ENCODE data around the gene EMC6.
A peak's percentile ranks its signal among the peaks of the same experiment; 100 is the strongest.

Gene EMC6

DNA sequence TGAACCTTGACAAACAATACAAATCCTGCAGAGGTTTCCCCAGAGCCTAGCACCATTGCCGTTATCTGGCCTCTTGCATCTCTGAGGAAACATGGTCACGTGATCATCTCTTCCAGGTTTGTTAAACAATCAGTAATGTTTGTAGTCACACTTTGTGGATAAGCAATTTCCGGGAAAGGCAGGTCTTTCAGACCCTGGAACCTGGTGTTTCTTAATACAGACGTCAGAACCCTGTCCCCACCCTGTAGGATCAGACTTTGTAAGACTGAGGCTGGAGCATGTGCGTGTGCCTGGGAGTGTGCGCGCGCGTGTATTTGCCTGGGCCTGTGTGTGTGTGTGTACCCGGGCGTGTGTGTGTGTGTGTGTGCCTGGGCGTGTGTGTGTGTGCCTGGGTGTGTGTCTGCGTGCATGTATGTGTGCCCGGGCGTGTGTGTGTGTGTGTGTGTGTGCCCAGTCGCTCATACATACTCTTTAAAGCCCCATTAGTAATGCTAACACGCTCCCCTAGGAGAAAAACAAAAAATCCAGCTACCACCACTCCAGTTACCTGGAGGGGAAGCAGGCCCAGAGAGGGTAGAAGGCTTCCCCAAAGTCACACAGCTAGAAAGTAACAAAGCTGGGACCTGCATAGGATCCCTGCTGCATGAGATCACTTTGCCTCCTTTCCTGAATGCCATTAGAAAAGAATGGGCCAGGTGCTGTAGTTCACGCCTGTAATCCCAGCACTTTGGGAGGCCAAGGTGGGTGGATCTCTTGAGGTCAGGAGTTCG, 26.7 kb upstream of the EMC6 start:
- DNase-seq (no peak), ATAC-seq (replicated peaks) (no peak)
- H3K4me1 Mint-ChIP-seq: peaks cover 51 to 78% of the 10 kb centered on the region in 2 donors
- no peak overlapping the region for H3K4me3 Mint-ChIP-seq
- no peaks in the 10 kb centered on the region for H3K9me3 Mint-ChIP-seq
- H3K36me3 Mint-ChIP-seq: peaks cover 17 to 57% of the 10 kb centered on the region in 2 donors
- H3K27me3 Mint-ChIP-seq: no peaks in the 10 kb centered on the region
- peak overlapping the region; percentile 9 for H3K27ac Mint-ChIP-seq

DNA sequence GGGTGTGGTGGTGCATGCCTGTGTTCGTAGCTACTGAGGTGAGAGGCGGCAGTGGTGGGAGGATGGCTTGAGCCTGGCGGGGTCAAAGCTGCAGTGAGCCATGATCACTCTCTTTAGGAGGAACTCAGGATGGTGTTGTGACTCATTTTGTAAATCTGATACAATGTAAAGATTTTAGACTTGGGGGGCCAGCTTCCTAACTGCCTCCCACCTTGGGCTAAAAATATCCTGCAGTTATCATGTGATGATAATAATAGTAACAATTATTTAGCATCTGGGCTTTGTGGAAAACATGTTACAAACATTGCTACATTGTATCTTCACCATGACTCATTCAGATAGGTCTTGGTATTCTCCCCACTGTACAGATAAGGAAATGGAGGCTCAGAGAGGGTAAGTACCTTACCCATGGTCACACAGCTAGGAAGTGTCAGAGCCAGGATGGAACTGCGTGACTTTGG, 24.7 kb upstream of the EMC6 start:
- Mint-ChIP-seq H3K27ac (peak overlapping the region; percentile 88), H3K27me3 (no peaks in the 10 kb centered on the region), H3K4me3 (peak overlapping the region in 1 of 2 donors; percentile 23), H3K36me3 (peaks cover 22 to 64% of the 10 kb centered on the region in 2 donors), H3K9me3 (no peaks in the 10 kb centered on the region), H3K4me1 (peaks cover 45 to 79% of the 10 kb centered on the region in 2 donors)
- DNase-seq (no peak), ATAC-seq (replicated peaks) (peak; percentile 27 to 31)

DNA sequence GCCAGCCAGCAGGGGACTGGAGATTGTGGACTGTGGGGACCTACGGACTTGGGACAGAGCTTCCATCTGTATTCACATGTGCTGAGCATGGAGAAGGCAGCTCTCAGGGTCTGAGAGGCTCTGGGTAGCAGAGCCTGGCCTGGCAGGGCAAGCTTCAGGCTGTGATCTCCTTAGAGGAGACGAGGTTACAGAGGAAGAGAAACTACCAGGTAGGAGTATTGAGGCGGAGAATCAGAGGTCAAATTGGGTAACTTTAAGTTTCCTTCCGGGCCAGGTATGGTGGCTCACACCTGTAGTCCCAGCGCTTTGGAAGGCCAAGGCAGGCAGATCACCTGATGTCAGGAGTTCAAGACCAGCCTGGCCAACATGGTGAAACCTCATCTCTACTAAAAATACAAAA, 23.3 kb upstream of the EMC6 start:
- Mint-ChIP-seq H3K27ac (peak overlapping the region; percentile 49), H3K4me3 (peak overlapping the region; percentile 7 to 63), H3K9me3 (no peaks in the 10 kb centered on the region), H3K36me3 (peaks cover 26 to 59% of the 10 kb centered on the region in 2 donors), H3K27me3 (no peaks in the 10 kb centered on the region), H3K4me1 (peaks cover 34 to 67% of the 10 kb centered on the region in 2 donors)
- ATAC-seq (replicated peaks): no peak
- DNase-seq: no peak

DNA sequence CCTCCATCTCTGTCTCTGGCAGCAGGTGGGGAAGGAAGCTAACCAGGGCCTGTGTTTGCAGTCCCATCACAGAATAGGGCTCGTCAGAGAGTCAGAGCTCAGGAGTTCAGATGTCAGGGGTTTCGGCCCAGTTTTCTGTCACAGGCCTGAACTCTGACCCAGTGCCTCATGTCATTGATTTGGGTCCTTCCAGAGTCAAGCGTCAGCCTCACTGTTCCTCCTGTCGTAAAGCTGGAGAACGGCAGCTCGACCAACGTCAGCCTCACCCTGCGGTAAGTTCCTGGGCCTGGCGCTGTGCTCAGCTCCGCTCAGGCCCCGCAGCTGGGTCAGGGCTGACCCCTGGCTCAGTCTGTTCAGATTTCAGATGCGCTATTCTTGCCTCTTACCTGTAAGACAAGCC, 21.4 kb upstream of the EMC6 start:
- DNase-seq (no peak), ATAC-seq (replicated peaks) (no peak)
- Mint-ChIP-seq H3K4me1 (peaks cover 29 to 59% of the 10 kb centered on the region in 2 donors), H3K36me3 (peaks cover 24 to 53% of the 10 kb centered on the region in 2 donors), H3K27ac (no peak overlapping the region), H3K27me3 (no peaks in the 10 kb centered on the region), H3K4me3 (no peak overlapping the region), H3K9me3 (no peaks in the 10 kb centered on the region)

DNA sequence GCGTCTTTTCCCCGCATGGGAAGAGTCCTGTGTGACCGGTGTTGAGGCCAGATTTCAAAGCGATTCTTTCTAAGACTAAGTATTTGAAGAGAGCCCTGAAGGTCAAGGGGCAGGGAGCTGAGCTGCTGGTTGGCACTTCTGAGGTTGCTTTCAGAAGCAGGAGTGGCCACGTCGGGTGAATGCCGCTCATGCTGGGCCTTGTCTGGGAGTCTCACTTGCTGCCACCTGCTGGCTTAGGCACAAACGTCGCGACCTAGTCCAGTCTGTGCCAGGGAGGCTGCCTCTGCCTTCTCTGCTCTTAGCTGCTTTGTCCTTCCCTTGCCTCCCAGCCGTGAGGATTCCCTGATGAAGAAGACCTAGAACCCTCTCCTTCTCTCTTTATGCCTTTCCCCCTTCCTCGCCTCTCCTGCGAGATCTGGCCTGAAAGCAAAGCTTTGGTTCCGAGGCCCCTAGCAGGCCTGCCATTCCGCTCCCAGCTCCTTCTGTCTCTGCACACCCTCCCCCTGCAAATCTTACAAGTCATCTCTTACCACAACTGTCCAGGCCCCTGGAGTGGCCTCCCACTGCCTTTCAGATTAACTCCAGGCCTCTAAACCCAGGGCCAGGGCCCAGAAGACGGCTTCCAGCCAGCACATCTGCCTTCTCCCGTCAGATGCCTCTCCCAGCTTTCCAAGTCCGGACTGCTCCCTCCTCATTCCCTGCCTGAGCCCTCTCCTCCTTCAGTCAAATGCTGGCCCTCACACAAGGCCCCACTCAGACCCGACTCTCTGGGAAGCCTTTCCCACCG, 20.6 kb upstream of the EMC6 start:
- Mint-ChIP-seq H3K27me3 (no peaks in the 10 kb centered on the region), H3K4me1 (peaks cover 29 to 55% of the 10 kb centered on the region in 2 donors), H3K9me3 (no peaks in the 10 kb centered on the region), H3K36me3 (peaks cover 24 to 48% of the 10 kb centered on the region in 2 donors), H3K4me3 (peak overlapping the region in 1 of 2 donors; percentile 64), H3K27ac (peak overlapping the region; percentile 87)
- ATAC-seq (replicated peaks) (peak; percentile 46 to 48), DNase-seq (no peak)

DNA sequence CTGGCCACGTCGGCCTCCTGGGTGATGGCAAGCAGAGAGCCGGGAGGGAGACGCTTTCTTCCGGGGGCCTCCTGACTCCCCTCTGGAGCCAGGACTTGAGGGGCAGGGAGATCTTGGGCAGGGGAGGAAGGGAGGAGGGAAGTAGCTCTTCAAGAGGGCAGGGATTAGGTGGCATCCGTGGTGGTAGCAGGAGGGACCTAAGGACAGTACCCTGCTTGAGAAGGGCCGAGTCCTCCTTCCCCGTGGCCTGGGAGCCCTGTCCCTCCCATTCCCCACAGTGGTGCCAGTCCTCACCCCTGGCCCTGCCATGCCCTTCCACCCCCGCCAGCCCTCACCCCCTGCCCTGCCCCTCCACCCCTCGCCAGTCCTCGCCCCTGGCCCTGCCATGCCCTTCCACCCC, 12.8 kb upstream of the EMC6 start:
- H3K27ac Mint-ChIP-seq: no peak overlapping the region
- ATAC-seq (replicated peaks): no peak
- peaks cover 17 to 40% of the 10 kb centered on the region in 2 donors for H3K36me3 Mint-ChIP-seq
- H3K9me3 Mint-ChIP-seq: no peaks in the 10 kb centered on the region
- no peaks in the 10 kb centered on the region for H3K27me3 Mint-ChIP-seq
- H3K4me1 Mint-ChIP-seq: peaks cover 0 to 3% of the 10 kb centered on the region in 2 donors
- no peak overlapping the region for H3K4me3 Mint-ChIP-seq
- no peak for DNase-seq

DNA sequence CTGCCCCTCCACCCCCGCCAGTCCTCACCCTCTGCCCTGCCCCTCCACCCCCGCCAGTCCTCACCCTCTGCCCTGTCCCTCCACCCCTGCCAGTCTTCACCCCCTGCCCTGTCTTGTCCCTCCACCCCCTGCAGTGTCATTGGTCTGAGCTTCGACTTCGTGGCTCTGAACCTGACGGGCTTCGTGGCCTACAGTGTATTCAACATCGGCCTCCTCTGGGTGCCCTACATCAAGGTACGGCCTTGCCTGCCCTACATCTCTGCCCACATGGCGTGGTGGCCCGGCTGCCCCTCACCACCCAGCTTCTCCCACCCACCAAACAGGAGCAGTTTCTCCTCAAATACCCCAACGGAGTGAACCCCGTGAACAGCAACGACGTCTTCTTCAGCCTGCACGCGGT, 12.3 kb upstream of the EMC6 start:
- Mint-ChIP-seq H3K27me3 (no peaks in the 10 kb centered on the region), H3K4me3 (no peak overlapping the region), H3K36me3 (peaks cover 20 to 42% of the 10 kb centered on the region in 2 donors), H3K9me3 (no peaks in the 10 kb centered on the region), H3K27ac (no peak overlapping the region), H3K4me1 (peaks cover 0 to 3% of the 10 kb centered on the region in 2 donors)
- no peak for DNase-seq
- no peak for ATAC-seq (replicated peaks)

DNA sequence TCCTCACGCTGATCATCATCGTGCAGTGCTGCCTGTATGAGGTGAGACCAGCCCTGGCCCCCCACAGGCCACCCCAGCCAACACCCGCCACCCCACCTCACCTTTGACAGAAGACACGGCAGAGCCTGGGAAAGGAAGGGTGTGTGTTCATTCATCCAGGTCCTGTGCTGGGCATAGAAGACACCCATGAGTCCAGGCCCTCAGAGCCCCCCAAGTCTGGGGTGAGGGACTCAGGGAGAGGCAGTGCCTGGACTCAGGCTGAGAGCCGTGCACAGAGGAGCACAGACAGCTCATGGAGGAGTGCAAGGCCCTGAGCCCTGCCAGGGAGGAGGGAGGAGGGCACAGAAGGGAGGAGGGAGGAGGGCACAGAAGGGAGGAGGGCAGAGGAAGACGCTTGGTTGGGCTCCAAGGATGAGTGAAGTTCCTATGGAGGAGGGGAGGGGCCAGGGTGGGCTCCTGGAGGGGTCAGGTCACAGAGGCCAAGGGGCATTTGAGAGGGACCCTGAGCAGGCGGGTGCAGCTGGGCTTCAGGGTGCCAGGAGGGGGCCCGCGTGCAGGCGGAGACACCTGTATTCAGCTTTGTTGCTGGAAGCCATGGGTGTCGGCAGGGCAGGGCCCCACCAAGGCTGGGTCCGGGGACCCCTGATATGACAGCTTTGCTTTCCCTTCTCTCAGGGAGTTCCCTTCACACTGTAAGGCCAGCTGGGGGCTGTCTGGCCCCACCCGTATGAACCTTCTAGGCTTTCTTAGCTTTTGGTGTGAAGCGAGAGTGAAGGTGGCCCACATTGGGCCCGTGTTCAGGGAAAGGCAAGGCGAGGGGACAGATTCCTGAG, 11.6 kb upstream of the EMC6 start:
- no peak for ATAC-seq (replicated peaks)
- Mint-ChIP-seq H3K9me3 (no peaks in the 10 kb centered on the region), H3K27ac (peak overlapping the region; percentile 59), H3K36me3 (peaks cover 18 to 41% of the 10 kb centered on the region in 2 donors), H3K4me3 (no peak overlapping the region), H3K27me3 (no peaks in the 10 kb centered on the region), H3K4me1 (peaks cover 0 to 3% of the 10 kb centered on the region in 2 donors)
- no peak for DNase-seq

DNA sequence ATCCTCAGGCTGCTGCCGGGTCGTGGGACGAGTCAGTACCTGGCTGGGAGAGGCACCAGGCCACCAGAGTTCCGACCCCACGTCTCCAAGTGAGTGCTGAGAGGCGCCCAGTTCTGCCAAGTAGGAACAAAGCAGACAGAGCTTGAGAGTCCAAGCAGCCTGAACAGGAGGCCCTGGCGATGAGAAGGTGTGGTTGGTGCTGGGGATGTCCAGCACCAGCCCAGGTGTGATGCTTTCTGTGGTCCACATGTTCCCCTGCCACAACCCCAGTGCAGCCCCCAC, 11.1 kb upstream of the EMC6 start:
- Mint-ChIP-seq H3K36me3 (peaks cover 18 to 41% of the 10 kb centered on the region in 2 donors), H3K4me3 (no peak overlapping the region), H3K4me1 (peaks cover 0 to 3% of the 10 kb centered on the region in 2 donors), H3K9me3 (no peaks in the 10 kb centered on the region), H3K27ac (no peak overlapping the region), H3K27me3 (no peaks in the 10 kb centered on the region)
- DNase-seq: no peak
- ATAC-seq (replicated peaks): peak in 1 of 2 donors; percentile 8

DNA sequence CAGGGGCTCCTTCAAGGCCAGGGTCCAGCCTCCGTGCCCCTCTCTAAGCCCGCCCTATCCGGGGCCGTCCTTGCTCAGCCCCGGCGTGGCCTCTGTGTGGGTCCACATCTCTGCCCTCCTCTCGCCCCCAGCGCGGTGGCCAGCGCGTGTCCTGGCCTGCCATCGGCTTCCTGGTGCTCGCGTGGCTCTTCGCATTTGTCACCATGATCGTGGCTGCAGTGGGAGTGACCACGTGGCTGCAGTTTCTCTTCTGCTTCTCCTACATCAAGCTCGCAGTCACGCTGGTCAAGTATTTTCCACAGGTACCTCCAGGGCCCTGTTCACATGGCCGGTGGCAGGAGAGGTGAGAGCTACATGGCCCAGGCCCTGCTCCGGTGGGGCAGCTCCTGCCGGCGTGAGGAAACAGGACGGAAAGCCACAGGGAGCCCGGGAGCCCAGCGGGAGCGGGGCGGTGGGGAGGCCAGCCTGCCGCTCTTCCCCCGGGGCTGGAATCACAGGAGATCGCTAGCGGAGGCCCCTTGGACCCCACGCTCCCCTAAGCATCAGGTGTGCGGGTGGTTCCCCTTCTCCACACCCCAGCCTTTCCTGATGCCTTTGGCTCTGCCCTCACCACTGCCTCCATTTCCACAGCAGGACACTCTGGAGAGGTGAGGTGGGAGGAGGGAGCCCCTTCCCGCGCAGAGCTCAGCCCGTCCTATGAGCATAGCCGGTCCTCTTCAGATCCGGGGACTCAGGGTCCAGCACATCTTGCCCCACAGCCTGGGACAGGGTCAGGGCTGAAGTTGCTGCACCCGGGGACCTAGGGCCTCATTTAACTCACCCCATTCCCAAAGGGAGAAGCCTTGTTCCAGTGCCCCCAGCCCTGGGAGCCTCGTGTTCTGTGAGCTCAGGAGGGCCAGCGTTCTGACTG, 10.5 kb upstream of the EMC6 start:
- Mint-ChIP-seq H3K27ac (peak overlapping the region; percentile 31), H3K27me3 (no peaks in the 10 kb centered on the region), H3K36me3 (peaks cover 18 to 41% of the 10 kb centered on the region in 2 donors), H3K4me1 (peaks cover 0 to 3% of the 10 kb centered on the region in 2 donors), H3K9me3 (no peaks in the 10 kb centered on the region), H3K4me3 (no peak overlapping the region)
- ATAC-seq (replicated peaks) (peak in 1 of 2 donors; percentile 10), DNase-seq (no peak)

DNA sequence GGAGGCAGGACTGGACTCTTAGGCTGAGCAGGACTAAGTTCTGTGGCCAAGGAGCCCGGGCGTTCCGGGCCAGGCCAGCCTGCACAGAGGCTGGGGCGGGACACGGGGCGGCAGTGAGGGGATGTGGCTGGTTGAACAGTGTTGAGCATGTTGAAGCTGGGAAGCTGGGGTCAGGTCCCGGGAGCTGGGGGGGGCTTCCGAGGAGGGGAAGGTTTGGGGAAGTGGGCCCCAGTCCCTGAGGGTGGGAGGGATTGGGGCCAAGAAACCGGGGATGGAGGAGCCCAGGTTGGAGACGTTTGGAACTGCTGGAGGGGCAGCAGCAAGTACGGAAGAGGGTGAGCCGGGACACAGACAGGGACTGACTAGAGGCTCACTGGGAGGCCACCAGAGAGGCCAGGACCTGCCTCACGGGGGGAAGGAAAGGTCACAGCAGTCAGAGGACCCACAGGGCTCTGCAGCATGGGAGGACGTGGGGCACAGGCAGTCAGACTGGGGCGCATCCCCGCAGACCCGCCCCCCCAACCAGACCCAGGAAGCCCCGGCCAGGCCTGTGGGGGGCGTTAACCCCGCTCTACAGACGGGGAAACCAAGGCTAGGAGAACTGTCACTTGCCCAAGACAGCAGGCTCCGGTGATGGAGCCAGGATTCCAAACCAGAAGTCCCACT, 9.7 kb upstream of the EMC6 start:
- H3K9me3 Mint-ChIP-seq: no peaks in the 10 kb centered on the region
- no peak overlapping the region for H3K27ac Mint-ChIP-seq
- DNase-seq: no peak
- no peak overlapping the region for H3K4me3 Mint-ChIP-seq
- ATAC-seq (replicated peaks): no peak
- H3K4me1 Mint-ChIP-seq: peaks cover 0 to 3% of the 10 kb centered on the region in 2 donors
- no peaks in the 10 kb centered on the region for H3K27me3 Mint-ChIP-seq
- peaks cover 14 to 33% of the 10 kb centered on the region in 2 donors for H3K36me3 Mint-ChIP-seq

DNA sequence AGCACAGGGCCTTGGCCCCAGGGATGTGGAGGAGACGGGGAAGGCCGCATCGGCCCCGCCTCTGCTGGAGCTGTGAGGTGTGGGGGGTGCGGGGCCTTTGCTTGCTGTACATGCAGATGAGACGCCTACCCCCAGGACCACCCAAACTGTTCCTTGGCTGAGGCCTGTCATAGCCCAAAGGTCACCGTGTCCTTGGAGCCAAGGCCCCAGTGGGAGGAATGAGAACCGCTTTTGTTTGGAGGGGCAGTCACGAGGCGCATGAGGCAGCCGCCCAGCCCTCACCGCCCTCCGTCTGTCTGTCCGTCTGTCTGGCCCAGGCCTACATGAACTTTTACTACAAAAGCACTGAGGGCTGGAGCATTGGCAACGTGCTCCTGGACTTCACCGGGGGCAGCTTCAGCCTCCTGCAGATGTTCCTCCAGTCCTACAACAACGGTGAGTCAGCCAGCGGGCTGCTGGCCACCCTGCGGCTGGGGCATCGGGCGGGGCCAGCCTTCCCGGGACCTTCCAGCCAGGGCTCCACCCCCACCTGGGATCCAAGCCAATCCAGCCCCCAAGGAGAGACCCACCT, 9.0 kb upstream of the EMC6 start:
- Mint-ChIP-seq H3K27me3 (no peaks in the 10 kb centered on the region), H3K36me3 (peaks cover 17 to 38% of the 10 kb centered on the region in 2 donors), H3K4me1 (peaks cover 0 to 4% of the 10 kb centered on the region in 2 donors), H3K9me3 (no peaks in the 10 kb centered on the region), H3K4me3 (no peak overlapping the region), H3K27ac (no peak overlapping the region)
- DNase-seq: no peak
- ATAC-seq (replicated peaks): no peak

Data from stimulated activated naive B cell treated with anti-CD40 and anti-IgM and Interleukin-4, amounts not matched to agents 10 μg/mL and 1 μg/mL and 100 μg/mL, for 72 hours (primary cell).